ENCODE measurements around the gene YTHDF2. TPM values are rescaled to one million over a fixed set of nuclear protein-coding genes. Genes with fewer than 3 reads are reported as not detected.
"Not testable (repeated sequence)": the region's sequence is repeated elsewhere in the genome, so short reads cannot be mapped to it uniquely, and the experiment has no call there.

Gene YTHDF2
- total RNA-seq, 1 donor from 2014 or later, result 49.8 TPM

GRCh38 chr1:28790377-28791035 is 53.8 kb downstream of the YTHDF2 start:
- no peak overlapping the region for H3K4me3 ChIP-seq (ENCODE audit: low read depth, low read length)
- no peak for DNase-seq (ENCODE audit: low read depth)
- no peak for TF ChIP-seq CTCF (conservative IDR thresholded peaks at IDR 0.05; ENCODE audit: low read depth, low read length)

DNA sequence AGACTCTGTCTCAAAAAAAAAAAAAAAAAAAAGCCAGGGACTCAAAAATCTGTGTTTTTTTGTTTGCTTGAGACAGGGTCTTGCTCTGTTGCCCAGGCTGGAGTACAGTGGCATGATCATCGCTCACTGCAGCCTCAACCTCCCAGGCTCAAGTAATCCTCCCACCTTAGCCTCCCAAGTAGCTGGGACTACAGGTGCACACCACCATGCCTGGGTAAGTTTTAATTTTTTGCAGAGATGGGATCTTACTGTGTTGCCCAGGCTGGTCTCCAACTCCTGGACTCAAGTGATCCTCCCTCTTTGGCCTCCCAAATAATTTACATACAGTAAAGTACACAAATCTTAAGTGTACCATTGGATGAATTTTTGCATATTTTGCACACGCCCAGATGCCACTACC is 55.2 kb downstream of the YTHDF2 start:
- H3K4me3 ChIP-seq (ENCODE audit: low read depth, low read length); DNase-seq (ENCODE audit: low read depth): not testable (repeated sequence)

DNA sequence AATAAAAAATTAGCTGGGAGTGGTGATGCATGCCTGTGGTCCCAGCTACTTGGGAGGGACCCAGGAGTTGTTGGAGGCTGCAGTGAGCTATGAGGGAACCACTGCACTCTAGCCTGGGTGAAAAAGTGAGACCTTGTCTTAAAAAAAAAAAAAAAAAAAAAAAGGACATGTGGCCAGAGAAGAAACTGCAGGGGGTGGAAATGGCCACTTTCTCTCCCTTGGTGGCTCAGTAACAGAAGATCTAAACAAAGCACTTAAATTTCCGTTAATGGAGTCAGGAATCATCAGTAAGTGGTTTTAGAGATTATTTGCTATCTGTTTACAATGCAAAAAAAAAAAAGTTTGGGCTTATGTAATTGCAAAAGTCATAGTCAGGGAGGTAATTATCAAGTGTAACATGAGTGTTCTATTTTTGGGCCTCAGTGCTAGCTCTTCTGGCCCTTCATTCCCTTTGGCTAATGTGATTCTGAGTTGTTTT is 55.9 kb downstream of the YTHDF2 start:
- no peak for DNase-seq (ENCODE audit: low read depth)
- peak; percentile 19 for TF ChIP-seq CTCF (conservative IDR thresholded peaks at IDR 0.05; ENCODE audit: low read depth, low read length)
- H3K4me3 ChIP-seq (ENCODE audit: low read depth, low read length), result no peak overlapping the region

GRCh38 chr1:28794582-28794981 is 57.8 kb downstream of the YTHDF2 start:
- not testable (repeated sequence) for DNase-seq (ENCODE audit: low read depth); H3K4me3 ChIP-seq (ENCODE audit: low read depth, low read length)

DNA sequence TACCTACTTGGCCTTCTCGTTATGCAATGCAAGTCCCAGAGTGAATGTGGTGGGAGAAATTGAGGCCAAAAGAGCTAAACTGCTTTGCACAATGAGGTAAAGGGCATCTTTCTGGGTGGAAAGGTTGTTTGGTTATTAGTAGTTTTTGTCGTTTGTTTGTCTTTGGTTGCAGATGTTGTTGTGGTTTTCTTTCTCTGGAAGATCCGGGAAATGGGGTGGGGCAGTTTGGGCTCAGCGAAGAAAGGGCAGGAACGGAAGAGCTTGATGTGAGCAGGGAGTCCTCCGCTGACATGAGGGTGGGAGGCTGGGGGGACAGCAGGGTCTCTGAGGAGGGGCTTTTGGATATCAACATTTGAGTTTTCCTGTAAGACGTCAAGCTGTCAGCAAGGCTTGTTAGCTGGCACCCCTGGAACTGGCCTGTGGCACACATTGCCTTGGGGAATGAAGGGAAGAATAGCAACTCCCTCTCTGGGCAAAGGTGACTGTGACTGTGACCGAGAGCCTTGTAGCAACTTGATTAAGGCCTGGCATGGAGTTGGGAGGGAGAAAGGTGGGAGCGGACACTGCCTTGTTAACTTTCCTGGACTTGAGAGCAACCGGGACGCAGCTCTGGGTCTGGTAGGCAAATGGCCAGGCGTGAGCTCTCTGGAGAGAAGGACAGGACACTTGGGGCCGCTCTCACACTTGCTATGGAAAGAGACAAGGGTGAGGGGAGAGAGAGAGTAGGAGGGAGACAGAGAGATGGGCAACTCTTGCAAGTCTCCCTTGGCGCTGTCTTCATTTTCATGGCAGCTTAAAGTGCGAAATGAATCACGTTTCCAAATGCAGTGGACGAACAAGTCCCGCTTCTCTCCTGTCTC is 59.8 kb downstream of the YTHDF2 start:
- TF ChIP-seq CTCF (conservative IDR thresholded peaks at IDR 0.05; ENCODE audit: low read depth, low read length), result no peak
- DNase-seq (ENCODE audit: low read depth), result no peak

DNA sequence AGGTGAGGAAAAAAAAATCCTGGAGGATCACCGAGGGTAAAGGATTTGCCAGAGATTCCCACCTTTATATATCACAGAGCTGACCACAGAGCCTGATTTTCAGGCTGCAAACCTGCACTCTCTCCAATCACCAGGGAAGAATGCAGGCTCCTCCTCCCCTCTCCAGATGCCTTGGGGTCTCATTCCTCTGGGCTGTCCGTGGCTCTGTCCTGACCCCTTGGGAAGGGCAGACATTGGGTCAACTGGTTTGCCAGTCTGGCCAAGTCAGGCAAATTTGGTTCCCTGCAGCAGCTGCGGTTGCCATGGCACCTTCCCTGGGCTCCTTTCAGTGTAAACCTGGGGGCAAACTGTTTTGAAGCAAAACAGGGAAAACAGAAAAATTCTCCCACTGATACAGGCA is 63.6 kb downstream of the YTHDF2 start:
- no peak overlapping the region for H3K4me3 ChIP-seq (ENCODE audit: low read depth, low read length)
- no peak for DNase-seq (ENCODE audit: low read depth)
- TF ChIP-seq CTCF (conservative IDR thresholded peaks at IDR 0.05; ENCODE audit: low read depth, low read length), result no peak

More for the DNA sequence above, 59.8 kb downstream of the YTHDF2 start:
- H3K4me3 ChIP-seq (ENCODE audit: low read depth, low read length), result no peak overlapping the region

DNA sequence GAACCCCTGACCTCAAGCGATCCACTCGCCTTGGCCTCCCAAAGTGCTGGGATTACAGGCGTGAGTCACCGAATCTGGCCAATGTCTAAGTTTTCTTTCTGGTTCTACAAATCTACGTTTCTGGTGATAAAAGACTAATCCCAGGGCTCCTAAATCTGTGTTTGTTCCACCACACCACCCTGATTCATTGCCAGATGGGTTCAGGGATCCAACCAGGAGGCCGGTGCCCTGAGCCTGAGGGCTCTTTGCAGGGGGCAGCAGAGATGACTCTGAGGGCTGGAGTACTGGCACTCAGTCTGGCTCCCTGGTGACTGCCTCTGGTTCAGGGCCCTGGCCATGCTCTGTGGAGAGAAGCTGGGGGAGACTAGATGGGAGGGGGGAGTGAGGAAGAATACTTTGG is 64.7 kb downstream of the YTHDF2 start:
- TF ChIP-seq CTCF (conservative IDR thresholded peaks at IDR 0.05; ENCODE audit: low read depth, low read length), result no peak
- H3K4me3 ChIP-seq (ENCODE audit: low read depth, low read length), result no peak overlapping the region
- no peak for DNase-seq (ENCODE audit: low read depth)

GRCh38 chr1:28803051-28803450 is 66.3 kb downstream of the YTHDF2 start:
- no peak overlapping the region for H3K4me3 ChIP-seq (ENCODE audit: low read depth, low read length)
- TF ChIP-seq CTCF (conservative IDR thresholded peaks at IDR 0.05; ENCODE audit: low read depth, low read length), result no peak
- DNase-seq (ENCODE audit: low read depth), result no peak
